GM18909 (cell line): ENCODE results near the gene TMPRSS9.

ENCODE experiments used
- ATAC-seq: cut with Tn5 transposase; IDR thresholded peaks from one replicate; pipeline ENCODE4 v1.9.1; 2021; ENCODE audit warnings: mild to moderate bottlenecking; ENCODE audit not compliant: unreplicated experiment, poor library complexity

The TMPRSS9 gene

DNA sequence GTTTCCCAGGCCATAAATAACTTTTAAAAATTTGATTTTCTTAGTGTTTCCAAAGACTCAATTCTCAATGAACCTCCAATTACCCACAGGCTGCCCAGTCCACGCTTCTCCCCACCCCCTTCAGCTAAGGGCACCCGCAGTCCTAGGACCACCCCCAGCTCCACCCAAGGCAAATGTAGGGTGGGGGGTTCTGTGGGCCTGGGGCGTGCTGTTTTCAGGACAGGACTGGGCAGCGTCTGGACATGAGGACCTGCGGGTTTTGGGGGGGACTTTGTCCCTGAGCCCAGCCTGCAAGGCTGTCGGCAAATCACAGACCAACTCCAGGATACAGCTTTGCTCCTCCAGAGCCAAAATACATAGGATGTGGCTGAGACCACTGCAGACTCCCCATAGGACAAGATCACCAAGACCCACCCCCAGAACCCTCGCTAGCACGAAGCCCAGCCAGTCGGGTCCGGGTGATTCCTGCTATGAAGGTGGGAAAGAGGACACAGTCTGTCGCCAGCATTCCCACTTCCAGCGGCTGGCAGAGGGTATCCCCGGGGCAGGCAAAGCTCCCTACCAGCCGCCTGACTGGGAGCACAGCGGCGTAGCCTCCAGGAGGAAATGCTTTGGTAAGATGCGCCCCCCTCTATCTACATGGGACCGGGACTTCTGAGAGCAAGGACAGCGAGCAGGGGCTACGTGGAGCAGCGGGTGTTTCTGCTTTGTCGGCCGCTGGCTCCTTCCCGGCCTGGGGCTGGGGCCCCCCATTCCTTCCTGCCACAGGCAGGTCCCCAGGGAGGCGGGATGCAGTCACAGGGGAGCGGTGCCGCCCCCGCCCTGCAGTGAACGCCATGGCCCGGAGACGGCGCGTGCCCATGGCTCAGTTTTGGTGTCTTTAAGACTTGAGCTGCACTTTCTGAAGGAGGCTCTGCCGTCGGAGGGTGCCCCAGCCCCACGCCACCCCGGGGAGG is 69.0 kb downstream of the TMPRSS9 start:
- no peak for ATAC-seq

DNA sequence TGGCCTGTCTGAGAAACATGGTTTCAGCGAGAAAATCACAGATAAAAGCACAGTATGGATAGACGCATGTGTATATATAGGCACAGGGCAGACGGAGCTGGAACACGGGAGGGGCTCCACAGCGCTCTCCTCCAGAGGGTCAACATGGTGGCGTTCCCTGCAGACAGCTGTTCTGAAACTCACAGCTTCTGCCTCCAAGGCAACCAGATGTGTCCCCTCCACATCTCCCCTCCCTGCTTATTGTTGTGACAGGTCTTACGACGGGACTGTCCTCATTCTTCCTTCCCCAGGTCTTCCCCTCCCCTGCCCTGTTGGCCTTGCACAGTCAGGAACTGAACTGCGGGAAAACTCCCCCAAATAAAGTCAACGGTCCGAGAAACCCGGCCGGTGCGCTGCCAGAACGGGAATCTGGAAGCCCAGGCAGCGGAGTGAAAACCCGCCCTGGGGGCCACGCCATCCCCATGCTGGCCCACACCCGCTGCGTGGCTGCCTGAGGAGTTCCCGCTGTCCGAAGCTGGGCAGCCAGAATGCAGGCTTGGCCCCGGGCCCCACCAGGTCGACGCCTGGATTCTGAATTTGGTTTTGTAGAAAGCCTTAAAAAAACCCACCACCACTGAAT is 70.0 kb downstream of the TMPRSS9 start:
- no peak for ATAC-seq

DNA sequence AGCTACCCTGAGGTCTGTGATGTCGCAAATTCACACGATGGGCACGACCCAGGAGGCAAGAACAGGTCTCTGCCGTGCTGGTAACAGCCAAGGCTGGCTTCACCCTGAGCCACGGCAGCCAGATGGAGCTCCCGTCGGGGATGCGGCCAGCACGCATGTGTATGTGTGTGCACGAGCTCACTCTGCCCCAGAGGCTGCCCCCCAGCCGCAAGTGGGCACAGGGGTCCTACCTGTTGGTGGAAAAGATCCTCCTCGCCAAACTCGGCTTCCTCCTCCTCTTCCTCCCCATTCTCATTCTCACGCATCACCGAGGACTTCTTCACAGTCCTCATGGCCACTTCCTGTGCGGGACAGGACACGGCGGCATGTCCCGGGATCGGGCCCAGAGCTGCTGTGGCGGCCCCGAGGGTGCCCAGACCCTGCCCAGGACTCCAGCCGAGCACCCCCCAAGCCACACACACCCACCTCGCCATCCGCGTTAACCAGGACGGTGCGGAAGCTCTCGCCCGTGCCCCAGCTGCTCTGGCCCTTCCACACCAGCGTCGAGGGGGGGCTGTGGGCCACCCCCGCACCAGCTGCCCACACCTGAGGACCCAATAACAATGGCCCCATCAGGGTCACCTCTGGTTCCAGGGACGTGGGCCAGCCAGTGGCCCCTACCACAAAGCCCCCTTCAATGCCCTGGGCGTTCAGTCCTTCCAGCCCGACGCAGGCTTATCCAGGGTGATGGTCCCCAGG is 71.4 kb downstream of the TMPRSS9 start:
- no peak for ATAC-seq

DNA sequence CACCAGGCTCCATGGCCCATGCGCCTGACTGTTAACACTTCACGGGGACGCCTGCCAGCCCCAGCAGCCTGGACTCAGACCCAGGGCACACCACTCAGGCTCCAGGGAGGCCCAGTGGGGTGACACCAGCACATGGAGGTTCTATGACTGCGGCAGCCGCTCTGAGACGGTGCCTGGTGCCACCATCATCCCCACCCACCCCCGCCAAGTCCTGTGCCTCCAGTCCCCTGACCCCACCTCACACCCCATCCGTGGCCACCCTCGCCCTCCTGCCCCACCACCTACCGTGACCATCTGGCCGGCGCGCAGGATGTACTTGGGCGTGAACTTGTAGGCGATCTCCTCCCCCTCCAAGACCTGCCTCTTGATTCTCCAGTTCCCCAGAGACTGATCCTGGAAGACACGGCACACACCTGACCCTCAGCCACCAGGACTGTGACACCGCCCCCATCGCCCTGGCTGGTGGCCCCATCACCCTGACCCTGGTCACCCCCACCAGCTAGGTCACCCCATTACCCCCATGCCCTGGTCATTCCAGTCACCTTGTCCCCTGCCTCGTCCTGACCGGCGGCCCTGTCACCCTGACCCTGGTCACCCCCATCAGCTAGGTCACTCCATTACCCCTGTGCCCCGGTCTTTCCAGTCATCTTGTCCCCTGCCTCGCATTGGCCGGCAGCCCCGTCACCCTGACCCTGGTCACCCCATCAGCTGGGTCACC is 72.2 kb downstream of the TMPRSS9 start:
- no peak for ATAC-seq

DNA sequence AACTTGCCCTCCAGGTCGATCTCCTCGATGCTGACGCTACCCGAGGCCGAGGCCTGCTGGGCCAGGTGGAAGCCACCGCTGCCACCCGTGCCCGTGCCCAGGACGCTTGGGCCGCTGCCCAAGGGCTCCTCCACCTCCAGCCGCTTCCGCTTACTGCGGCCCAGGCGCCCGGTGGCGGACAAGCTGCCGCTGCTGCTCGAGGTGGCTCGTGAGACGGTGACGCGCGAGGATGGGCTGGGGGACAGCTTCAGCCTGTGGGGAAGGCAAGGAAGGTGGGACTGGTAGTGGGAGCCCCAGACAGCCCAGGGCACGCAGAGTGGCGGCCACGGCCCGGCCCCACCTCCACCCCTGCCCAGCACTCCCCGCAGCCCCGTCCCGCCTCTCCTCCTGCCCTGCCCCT is 73.8 kb downstream of the TMPRSS9 start:
- ATAC-seq = no peak

DNA sequence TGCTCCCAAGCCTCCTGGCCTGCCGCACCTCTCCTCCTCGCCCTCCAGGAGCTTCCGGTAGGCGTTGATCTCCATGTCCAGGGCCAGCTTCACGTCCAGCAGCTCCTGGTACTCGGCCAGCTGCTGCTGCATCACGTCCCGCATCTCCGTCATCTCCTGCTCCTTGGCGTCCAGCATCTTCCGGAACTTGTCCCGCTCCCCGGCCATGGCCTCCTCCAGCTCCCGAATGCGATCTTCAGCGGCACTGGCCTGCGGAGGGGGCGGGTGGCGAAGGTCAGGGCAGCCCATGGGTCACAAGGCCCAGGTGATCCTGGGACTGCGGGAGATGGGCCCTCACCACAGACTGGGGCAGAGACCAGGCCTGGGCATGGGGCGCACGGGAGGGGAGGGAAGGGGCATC is 74.2 kb downstream of the TMPRSS9 start:
- no peak for ATAC-seq

DNA sequence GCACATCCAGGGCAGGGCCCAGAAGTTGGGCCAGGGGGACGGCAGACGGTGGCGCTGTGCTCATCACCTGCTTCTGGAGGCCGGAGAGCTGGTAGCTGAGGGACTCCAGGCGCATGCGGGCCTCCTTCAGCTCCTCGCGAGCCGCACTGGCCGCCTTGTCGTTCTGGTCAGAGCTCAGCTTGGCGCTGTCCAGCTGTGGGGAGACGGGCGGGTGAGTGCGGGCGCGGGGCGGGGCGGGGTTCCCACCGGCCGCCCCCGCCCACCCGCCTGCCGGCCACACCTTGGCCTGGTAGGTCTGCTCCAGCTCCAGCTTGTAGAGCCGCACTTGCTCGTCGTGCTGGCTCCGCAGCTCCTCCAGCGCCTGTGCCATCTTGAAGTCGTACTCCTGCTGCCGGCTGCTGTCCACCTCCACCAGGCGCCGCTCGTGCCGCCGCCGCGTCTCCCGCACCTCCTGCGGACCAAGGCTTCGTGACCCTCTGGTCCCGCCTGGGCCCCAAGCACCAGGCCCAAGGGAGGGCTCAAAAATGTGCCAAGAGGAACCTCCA is 74.7 kb downstream of the TMPRSS9 start:
- ATAC-seq = no peak

DNA sequence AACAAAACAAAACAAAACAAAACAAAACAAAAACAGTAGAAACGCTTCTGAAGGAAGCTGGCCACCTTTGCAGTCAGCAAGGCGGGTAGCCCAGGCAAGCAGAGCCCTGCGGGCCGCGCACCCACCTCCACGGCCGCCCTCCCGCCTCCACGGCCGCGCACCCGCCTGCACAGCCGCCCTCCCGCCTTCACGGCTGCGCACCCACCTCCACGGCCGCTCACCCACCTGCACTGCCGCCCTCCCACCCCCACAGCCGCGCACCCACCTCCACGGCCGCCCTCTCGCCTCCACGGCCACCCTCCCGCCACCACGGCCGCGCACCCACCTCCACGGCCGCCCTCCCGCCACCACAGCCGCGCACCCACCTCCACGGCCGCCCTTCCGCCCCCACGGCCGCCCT is 76.3 kb downstream of the TMPRSS9 start:
- ATAC-seq = no peak

DNA sequence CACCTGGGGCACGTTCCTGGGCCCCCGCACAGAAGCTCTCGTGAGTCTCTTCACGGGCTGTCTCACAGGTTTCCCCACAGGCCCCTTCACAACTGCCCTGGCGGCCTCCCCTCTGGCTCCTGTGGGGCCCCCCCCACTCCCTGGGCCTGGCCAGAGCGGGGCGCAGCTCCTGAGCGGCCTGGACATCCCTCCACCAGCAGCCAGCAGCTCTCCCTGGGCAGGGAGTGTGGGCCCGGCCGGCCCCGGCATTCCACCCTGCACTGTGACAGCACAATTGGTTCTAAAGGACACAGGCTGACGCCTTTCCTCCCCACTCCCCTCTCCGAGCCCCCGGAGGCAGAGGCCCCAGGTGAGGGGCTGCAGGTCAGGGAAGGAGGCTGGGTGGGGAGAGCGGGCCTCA is 76.9 kb downstream of the TMPRSS9 start:
- ATAC-seq = no peak

DNA sequence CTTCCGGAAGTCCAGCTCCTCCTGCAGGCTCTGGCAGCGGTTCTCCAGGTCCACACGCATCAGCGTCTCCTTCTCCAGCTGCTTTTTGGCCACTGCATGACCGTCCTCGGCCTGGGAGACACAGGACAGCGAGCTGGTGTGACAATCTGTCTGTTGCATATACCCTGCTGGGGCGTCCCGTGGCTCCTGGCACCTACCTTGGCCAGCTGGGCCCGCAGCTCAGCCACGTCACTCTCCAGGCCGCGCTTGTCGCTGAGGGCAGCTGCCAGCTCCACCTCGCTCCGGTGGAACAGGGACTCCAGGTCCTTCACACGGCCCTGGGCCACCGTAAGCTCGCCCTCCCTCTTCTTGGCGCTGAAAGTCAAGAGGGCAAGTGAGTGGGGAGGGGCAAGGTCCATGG is 78.1 kb downstream of the TMPRSS9 start:
- ATAC-seq = no peak

DNA sequence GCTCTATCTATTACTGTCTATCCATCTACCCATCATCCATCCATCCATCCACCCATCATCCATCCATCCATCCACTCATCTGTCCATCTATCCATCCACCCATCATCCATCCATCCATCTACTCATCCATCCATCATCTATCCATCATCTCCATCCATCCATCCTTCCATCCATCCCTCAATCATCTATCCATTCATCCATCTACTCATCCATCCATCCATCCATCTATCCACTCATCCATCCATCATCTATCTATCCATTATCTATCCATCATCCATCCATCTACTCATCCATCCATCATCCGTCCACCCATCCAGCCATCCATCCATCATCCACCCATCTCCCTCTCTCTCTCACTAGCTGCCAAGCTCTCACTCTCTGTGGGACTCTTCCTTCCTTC is 80.5 kb downstream of the TMPRSS9 start:
- ATAC-seq = no peak

DNA sequence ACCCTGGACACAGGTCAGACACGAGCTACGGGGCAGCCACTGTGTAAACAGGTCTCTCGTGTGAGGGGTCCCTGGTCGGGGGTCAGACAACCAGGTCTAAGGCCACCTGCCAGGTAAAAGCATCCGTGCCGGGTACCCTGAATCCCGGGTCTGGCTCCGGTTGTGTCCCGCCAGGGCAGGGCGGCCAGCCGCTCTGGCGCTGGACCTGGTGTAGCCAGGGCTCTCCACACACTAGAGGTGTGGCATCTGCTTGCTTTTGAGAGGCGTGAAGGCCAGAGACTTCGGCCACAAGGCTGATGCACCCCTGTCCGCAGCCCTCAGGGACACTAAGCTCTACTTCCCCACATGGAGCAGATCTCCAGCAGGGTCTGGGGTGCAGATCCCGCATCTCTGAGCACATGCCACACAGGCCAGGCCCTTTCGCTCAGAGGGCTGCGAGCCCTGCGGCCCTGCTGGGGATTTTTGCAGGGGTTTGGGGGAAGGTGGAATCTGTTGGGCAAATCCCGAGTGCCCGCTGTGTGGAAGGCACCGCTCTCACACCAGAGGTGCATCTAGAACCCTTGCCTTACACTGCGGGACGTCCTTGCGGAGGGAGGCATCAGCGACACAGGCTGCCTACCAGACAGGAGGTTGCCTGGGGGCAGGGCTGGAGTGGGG is 81.2 kb downstream of the TMPRSS9 start:
- ATAC-seq = no peak

DNA sequence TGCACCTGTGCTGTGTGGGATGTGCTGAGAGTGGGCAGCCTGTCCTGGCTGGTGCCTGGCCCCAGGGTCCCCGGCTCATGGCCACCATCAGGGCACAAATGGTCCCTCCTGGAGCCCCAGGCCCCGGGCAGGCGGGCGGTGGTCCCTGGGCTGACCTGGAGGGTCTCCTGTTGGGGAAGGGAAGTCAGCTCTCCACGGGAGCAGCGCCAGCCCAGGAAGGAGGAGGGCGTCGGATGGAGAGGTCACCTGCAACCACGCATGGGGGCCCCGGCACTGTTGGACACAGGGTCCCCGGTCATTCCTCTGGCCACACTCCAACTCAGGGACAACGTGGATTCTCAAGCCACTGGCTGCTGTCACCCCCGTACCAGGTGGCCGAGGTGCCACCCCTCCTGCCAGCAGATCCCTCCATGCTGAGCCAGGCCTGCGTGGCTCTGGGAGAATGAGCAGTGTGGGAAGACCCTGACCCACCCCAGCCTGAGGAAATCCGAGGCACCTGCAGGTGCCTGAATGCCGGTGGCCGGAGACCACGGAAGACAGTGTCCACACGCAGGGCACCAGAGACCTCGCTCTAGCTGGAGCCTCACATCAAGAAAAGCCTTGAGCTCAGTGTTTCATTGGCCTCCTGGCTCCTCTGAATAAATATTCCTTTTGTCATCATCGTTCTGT is 83.2 kb downstream of the TMPRSS9 start:
- no peak for ATAC-seq

DNA sequence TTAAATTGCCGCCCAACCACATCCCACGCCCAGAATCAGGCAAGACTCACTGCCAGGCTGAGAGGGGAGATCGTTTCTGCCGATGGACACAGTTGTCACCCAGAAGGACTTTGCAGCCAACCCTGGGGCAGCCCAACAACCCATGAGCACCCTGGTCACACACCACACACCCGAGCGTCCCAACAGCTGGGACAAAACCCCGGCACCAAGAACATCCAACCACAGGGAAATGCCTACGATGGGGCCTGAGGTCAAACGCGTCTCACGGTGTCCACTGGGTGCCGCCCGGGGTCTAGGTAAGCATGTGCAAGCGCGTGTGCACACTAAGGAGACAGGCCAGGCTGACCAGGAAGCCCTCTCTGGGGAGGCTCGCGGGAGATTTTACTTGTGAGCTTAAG is 83.7 kb downstream of the TMPRSS9 start:
- ATAC-seq = no peak

DNA sequence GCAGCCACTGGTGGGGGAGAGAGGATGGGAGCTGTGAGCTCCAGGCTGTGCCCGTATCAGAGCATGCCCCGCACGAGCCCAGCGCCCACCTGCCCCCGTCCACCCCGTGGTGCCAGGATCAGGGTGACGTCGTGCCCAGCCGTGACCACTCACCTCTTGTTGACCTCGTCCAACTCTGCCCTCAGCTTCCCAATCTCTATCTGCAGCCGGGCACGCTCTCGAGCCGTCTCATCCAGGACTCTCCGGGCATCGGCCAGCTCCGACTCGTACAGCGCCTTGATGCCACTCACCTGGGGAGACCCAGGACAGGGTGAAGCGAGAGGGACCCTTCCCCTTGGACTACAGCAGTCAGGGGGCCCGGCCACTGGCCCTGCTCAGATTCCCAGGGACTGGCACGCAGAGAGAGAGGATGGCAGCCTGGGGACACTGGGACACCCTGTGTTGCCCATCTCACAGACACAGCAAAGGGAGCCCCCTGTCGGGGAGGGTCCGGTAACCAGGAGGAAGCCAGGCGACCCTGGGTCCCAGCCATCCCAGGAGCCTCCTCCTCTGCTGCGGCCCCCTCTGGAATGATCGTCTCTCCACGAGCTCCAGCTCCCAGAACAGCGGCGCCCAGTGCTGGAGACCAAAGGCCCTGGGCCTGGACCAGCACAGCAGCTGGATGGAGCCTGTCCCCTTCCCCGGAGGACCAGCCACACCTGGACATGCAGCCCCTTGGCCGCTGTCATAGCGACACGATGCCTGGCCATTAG is 84.4 kb downstream of the TMPRSS9 start:
- ATAC-seq = no peak

DNA sequence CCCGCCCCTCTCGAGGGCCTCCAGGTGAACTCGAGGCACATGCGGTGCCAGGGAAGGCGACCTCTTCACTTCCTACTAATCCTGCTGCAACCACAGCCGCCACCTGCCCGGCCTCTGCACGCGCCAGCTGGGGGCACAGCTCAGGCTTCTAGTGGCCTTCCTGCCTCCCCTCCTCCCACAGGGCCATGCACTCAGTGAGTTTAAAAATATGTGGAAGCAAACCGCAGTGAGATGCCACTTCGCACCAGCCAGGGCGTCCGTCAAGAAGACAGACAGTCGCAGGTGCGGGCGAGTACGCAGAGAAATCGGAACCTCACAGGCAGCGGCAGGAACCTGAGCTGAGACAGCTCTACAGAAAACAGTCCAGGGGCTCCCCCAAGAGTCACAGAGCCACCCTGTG is 86.3 kb downstream of the TMPRSS9 start:
- no peak for ATAC-seq

DNA sequence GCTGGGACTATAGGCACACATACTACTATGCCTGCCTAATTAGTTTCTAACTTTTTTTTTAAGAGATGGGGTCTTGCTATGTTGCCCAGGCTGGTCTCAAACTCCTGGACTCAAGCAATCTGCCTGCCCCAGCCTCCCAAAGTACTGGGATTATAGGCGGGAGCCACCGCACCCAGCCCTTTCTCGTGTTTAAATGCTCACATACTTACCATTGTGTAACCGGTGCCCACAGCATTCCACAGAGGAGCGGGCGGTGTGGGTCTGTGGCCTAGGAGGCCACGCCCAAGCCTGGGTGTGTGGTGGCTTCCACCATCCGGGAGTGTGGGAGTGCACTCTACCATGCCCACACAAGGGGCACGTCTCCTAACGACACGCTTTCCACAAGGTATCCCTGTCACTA is 89.0 kb downstream of the TMPRSS9 start:
- no peak for ATAC-seq

DNA sequence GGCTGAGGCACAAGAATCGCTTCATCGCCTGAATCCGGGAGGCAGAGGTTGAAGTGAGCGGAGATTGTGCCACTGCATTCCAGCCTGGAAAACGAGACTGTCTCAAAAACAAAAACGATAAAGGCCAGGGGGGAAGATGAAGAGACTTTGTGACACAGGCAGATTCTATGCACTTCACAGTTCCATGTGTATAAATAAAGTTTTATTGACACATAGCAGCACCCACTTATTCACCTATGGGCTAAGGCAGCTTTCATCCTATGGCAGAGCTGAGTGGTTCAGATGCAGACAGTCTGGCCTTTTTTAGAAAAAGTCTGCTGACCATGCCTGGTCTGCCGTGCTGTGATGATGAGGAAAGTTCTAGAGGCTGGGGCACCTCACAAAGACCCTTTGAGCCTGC is 91.1 kb downstream of the TMPRSS9 start:
- no peak for ATAC-seq

DNA sequence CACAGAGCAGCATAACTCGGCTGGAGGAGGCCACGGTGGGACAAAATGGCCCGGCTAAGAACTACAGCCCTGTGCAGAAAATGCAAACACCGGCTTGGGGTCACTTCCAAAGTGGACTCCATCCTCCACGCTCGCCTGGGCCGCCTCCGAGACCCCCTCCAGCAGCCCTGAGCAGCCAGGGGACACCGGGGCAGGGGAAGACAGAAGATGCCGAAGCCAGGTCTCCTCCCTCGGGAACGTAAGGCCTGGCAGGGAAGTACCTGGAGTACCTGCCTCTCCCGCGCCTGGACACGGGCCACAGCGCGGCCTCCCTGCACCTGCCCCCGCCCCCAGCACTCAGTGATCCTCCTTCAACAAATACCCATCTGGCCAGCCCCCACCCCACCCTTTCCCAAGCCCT is 91.7 kb downstream of the TMPRSS9 start:
- no peak for ATAC-seq
